ENCODE results near the gene RIBC2.

GRCh38 chr22:45480717-45481116 is 67.2 kb downstream of the RIBC2 start:
- TF ChIP-seq CTCF (IDR thresholded peaks at IDR 0.05), result no peak
- TF ChIP-seq POLR2A (IDR thresholded peaks at IDR 0.05), result no peak
